ENCODE data around the gene TEKT2. TPM values are rescaled to one million over a fixed set of nuclear protein-coding genes. Genes with fewer than 3 reads are reported as not detected.

TEKT2 gene
- total RNA-seq, 1 donor from 2014 or later, result not detected

GRCh38 chr1:36137776-36138175, 53.9 kb downstream of the TEKT2 start:
- H3K4me1 Mint-ChIP-seq, result peaks cover 7% of the 10 kb centered on the region
- TF ChIP-seq CTCF (IDR thresholded peaks at IDR 0.05), result no peak
- H3K27me3 Mint-ChIP-seq, result no peaks in the 10 kb centered on the region
- no peak overlapping the region for H3K4me3 Mint-ChIP-seq
- no peaks in the 10 kb centered on the region for H3K9me3 Mint-ChIP-seq
- no peak for ATAC-seq (ENCODE audit: low read depth)
- intact Hi-C loops (cut with micrococcal nuclease), result no loop called here
- ChIA-PET CTCF (no interaction called here), POLR2A (no interaction called here)
- peaks cover 46% of the 10 kb centered on the region for H3K36me3 Mint-ChIP-seq (ENCODE audit: low read depth)
- H3K27ac Mint-ChIP-seq, result no peak overlapping the region
- DNase-seq, result no peak

Other genes with a start within 250 kb of the TEKT2 start
- gene AGO1, start 200.9 kb upstream of the TEKT2 start, total RNA-seq, result 30.3 and 34.3 TPM in 2 replicates
- 30.7 and 37.2 TPM in 2 replicates for gene AGO3, start 153.0 kb upstream of the TEKT2 start, total RNA-seq
- gene ADPRS, start 4.8 kb downstream of the TEKT2 start, total RNA-seq, result 23.0 and 23.9 TPM in 2 replicates
- 0.24 and 0.64 TPM in 2 replicates for gene COL8A2, start 41.1 kb downstream of the TEKT2 start, total RNA-seq
- 45.3 and 48.5 TPM in 2 replicates for gene TRAPPC3, start 65.4 kb downstream of the TEKT2 start, total RNA-seq
- 56.5 and 59.9 TPM in 2 replicates for gene MAP7D1, start 72.1 kb downstream of the TEKT2 start, total RNA-seq
- 142 and 145 TPM in 2 replicates for gene THRAP3, start 140.3 kb downstream of the TEKT2 start, total RNA-seq
- 9.9 and 11.5 TPM in 2 replicates for gene SH3D21, start 222.3 kb downstream of the TEKT2 start, total RNA-seq
- gene EVA1B, start 239.6 kb downstream of the TEKT2 start, total RNA-seq, result 1.2 and 1.3 TPM in 2 replicates

All from activated B cell treated with CpG ODN at 0.5 μM for 24 hours (primary cell).